ENCODE data around the gene IZUMO1. TPM values are rescaled to one million over a fixed set of nuclear protein-coding genes. Genes with fewer than 3 reads are reported as not detected.

The IZUMO1 gene
- total and polyA plus RNA-seq, 9 of the 15 experiments (the other 6 are each of a cell fraction or from before 2014, with no cell fraction given), result 0.14 to 2.1 (median 0.73) TPM

DNA sequence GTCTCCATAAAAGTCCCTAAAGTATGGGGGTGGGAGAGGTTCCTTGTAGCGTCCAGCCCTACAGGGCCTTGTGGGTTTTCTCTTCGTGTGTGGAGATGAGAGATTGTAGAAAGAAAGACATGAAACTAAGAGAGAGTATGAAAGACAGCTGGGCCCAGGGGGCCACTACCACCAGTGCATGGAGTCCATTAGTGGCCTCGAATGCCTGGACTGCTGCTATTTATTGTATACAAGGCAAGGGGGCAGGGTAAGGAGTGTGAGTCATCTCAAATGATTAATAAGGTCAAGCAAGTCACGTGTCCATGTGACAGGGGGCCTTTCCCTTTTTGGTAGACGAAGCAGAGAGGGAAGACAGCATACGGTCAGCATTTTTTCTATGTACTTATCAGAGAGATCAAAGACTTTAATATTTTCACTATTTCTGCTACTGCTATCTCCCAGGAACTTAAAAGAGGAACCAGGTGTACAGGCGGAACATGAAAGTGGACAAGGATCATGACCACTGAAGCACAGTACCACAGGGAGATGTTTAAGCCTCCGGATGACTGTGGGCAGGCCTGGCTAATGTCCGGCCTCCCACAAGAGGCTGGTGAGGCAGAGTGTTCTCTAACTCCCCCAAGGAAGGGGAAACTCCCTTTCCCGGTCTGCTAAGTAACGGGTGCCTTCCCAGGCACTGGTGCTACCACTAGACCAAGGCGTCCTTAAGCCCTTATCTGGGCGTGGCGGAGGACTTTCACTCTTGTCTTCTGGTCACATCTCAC is 34.1 kb upstream of the IZUMO1 start (continued):
- TF ChIP-seq MLLT1 (IDR thresholded peaks at IDR 0.05) (0 out of 4 replicates have a peak, but pooled peaks of 1 of the 2 experiments have one; percentile 16), KLF16 (IDR thresholded peaks at IDR 0.05) (0 out of 2 replicates have a peak, but pooled peaks have one; percentile 9), ETS1 (conservative IDR thresholded peaks at IDR 0.05; ENCODE audit: control insufficient read depth, low read depth, low read length) (no peak), SAFB (IDR thresholded peaks at IDR 0.05; ENCODE audit: borderline replicate concordance, low read depth, low read length) (no peak), HDGF (IDR thresholded peaks at IDR 0.05) (no peak), ZBTB12 (CRISPR knock-in tag; IDR thresholded peaks at IDR 0.05) (no peak), FUS (optimal IDR thresholded peaks at IDR 0.05; ENCODE audit: low read depth, low read length) (no peak), RBM22 (IDR thresholded peaks at IDR 0.05; ENCODE audit: low read depth, low read length, poor library complexity, severe bottlenecking) (no peak)
- TF ChIP-seq, protein P1, sequence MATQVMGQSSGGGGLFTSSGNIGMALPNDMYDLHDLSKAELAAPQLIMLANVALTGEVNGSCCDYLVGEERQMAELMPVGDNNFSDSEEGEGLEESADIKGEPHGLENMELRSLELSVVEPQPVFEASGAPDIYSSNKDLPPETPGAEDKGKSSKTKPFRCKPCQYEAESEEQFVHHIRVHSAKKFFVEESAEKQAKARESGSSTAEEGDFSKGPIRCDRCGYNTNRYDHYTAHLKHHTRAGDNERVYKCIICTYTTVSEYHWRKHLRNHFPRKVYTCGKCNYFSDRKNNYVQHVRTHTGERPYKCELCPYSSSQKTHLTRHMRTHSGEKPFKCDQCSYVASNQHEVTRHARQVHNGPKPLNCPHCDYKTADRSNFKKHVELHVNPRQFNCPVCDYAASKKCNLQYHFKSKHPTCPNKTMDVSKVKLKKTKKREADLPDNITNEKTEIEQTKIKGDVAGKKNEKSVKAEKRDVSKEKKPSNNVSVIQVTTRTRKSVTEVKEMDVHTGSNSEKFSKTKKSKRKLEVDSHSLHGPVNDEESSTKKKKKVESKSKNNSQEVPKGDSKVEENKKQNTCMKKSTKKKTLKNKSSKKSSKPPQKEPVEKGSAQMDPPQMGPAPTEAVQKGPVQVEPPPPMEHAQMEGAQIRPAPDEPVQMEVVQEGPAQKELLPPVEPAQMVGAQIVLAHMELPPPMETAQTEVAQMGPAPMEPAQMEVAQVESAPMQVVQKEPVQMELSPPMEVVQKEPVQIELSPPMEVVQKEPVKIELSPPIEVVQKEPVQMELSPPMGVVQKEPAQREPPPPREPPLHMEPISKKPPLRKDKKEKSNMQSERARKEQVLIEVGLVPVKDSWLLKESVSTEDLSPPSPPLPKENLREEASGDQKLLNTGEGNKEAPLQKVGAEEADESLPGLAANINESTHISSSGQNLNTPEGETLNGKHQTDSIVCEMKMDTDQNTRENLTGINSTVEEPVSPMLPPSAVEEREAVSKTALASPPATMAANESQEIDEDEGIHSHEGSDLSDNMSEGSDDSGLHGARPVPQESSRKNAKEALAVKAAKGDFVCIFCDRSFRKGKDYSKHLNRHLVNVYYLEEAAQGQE (IDR thresholded peaks at IDR 0.05; ENCODE audit: borderline replicate concordance), result peak; percentile 76
- TF ChIP-seq, protein P1 (CRISPR knock-in tag; IDR thresholded peaks at IDR 0.05; ENCODE audit: low read depth), result no peak
